ENCODE measurements around the gene GAP43.

Gene GAP43

DNA sequence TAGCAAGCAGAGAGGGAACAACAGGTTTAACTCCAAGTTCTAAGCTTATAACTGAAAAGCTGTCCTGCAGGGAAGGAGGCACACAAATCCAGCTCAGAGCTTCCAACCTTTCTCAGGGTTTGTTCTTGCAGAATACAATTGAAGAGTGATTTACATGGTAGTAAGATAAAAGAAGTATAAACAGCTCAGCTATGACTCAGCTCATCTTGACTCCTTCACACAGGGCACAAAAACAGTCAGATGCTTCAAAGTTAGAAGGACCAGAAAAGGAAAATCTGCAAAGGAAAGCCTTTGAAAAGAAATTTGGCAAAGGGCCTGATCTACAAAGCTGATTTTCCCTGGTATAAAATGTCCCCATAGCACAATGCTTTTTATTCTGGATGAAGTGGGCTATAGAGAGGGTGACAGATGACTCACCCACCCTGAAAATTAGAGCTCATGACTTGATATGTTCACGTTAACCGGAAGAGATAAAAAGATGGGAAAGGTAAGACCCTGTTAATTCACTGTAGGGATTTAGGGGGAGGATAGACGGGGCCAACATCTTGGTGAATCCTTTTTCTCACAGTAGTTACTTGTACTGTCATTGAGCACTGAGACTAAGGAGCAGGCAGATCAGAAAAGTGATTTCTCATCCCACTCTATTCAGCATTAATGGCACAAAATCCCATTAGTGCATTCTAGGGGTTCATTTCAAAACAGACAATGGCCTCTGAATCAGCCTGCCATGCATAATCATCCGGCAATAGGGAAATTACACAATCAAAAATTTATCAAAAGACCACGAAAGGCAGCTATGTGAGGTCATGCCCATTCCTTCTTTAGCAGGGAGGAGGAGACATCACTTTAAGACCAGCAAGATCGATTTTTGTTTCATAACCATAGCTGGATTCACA, 143.5 kb downstream of the GAP43 start:
- Histone ChIP-seq H3K27me3 (ENCODE audit: insufficient read depth, low read length, poor library complexity, severe bottlenecking) (no peaks in the 10 kb centered on the region), H4K20me1 (ENCODE audit: insufficient read depth, low read length, poor library complexity, severe bottlenecking) (no peaks in the 10 kb centered on the region), H3K4me2 (ENCODE audit: low read depth, low read length, poor library complexity, severe bottlenecking) (no peak overlapping the region), H3K9me2 (replicated peaks; ENCODE audit: low read depth, low read length) (no peaks in the 10 kb centered on the region), H3K9me3 (ENCODE audit: insufficient read depth, low read depth, low read length) (no peaks in the 10 kb centered on the region), H3K79me2 (ENCODE audit: insufficient read depth, low read length) (no peaks in the 10 kb centered on the region), H3K36me3 (ENCODE audit: insufficient read depth, low read length) (no peaks in the 10 kb centered on the region), H3K4me1 (ENCODE audit: insufficient read depth, low read length, poor library complexity, severe bottlenecking) (no peaks in the 10 kb centered on the region), H3K4me3 (ENCODE audit: low read length, poor library complexity, severe bottlenecking) (no peak overlapping the region), H3F3A (ENCODE audit: low read depth) (no peaks in the 10 kb centered on the region), H2AFZ (ENCODE audit: low read length) (no peak overlapping the region), H3K9ac (ENCODE audit: low read depth, low read length, poor library complexity, severe bottlenecking) (no peak overlapping the region)
- TF ChIP-seq, protein P1, sequence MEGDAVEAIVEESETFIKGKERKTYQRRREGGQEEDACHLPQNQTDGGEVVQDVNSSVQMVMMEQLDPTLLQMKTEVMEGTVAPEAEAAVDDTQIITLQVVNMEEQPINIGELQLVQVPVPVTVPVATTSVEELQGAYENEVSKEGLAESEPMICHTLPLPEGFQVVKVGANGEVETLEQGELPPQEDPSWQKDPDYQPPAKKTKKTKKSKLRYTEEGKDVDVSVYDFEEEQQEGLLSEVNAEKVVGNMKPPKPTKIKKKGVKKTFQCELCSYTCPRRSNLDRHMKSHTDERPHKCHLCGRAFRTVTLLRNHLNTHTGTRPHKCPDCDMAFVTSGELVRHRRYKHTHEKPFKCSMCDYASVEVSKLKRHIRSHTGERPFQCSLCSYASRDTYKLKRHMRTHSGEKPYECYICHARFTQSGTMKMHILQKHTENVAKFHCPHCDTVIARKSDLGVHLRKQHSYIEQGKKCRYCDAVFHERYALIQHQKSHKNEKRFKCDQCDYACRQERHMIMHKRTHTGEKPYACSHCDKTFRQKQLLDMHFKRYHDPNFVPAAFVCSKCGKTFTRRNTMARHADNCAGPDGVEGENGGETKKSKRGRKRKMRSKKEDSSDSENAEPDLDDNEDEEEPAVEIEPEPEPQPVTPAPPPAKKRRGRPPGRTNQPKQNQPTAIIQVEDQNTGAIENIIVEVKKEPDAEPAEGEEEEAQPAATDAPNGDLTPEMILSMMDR (conservative IDR thresholded peaks at IDR 0.05; ENCODE audit: low read length): no peak
- TF ChIP-seq EZH2phosphoT487 (IDR thresholded peaks at IDR 0.05; ENCODE audit: borderline replicate concordance): no peak

DNA sequence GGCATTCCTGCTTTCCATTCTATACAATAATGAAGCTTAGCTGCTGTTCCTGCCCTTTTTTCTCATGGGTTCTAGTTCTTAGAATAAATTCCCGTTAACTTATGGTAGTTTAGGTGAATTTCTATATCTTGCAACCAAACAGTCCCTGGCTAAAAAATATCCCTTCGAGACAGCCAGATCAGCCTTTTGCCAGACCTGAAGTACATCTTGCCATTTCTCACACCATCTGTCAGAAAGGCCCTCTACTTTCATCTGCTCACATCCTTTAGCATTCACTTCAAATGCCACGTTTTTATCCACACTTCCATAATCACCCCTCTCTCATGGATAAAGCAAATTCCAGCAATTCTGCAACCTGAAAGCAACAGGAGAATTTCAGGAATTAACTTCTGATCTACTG, 145.4 kb downstream of the GAP43 start:
- H3K9me3 ChIP-seq (ENCODE audit: insufficient read depth, low read depth, low read length): no peaks in the 10 kb centered on the region
- TF ChIP-seq EZH2phosphoT487 (IDR thresholded peaks at IDR 0.05; ENCODE audit: borderline replicate concordance): no peak
- H3K4me2 ChIP-seq (ENCODE audit: low read depth, low read length, poor library complexity, severe bottlenecking): no peak overlapping the region
- no peaks in the 10 kb centered on the region for H3K9me2 ChIP-seq (replicated peaks; ENCODE audit: low read depth, low read length)
- H2AFZ ChIP-seq (ENCODE audit: low read length): no peak overlapping the region
- H3F3A ChIP-seq (ENCODE audit: low read depth): no peaks in the 10 kb centered on the region
- H3K36me3 ChIP-seq (ENCODE audit: insufficient read depth, low read length): no peaks in the 10 kb centered on the region
- H3K79me2 ChIP-seq (ENCODE audit: insufficient read depth, low read length): no peaks in the 10 kb centered on the region
- no peak overlapping the region for H3K9ac ChIP-seq (ENCODE audit: low read depth, low read length, poor library complexity, severe bottlenecking)
- no peaks in the 10 kb centered on the region for H4K20me1 ChIP-seq (ENCODE audit: insufficient read depth, low read length, poor library complexity, severe bottlenecking)
- no peaks in the 10 kb centered on the region for H3K27me3 ChIP-seq (ENCODE audit: insufficient read depth, low read length, poor library complexity, severe bottlenecking)
- no peak overlapping the region for H3K4me3 ChIP-seq (ENCODE audit: low read length, poor library complexity, severe bottlenecking)
- H3K4me1 ChIP-seq (ENCODE audit: insufficient read depth, low read length, poor library complexity, severe bottlenecking): no peaks in the 10 kb centered on the region

Measured in Loucy (cell line).